Left colon (tissue), 2 donors: Measurements from ENCODE around the gene ANTKMT. TPM values are rescaled to one million over a fixed set of nuclear protein-coding genes. Genes with fewer than 3 reads are reported as not detected.
A peak's percentile ranks its signal among the peaks of the same experiment; 100 is the strongest.
"Not testable (repeated sequence)": the region's sequence is repeated elsewhere in the genome, so short reads cannot be mapped to it uniquely, and the experiment has no call there.

Experiments used
- ATAC-seq: fragments of 200-7000 bp; cut with Tn5 transposase; one replicate; pipeline ENCODE4 v1.9.1; 2020; ENCODE audit warnings: mild to moderate bottlenecking, moderate library complexity
- DNase-seq, 2 donors: peaks; one replicate each; pipeline ENCODE4 v3.0.0-alpha.2; 2020
- intact Hi-C, 2 donors: fragments of 100-400 bp; cut with DNase I in 1 of 2; cut with micrococcal nuclease in 1 of 2; formaldehyde crosslinking; loops; one replicate each; pipeline versions ENCODE4 v1.11.2 to v1.14.0; 2022; cut with DNase I, micrococcal nuclease
- total RNA-seq, 2 donors: library from RNA; stranded (reverse); fragmentation: NEBNext Ultra II Directional; extraction: Animal tissue kit (Norgen Biotek cat#: 25700); gene quantifications; one replicate each; pipeline ENCODE4 v1.2.1, GENCODE V29; 2021
- donor health status: DM: no; HTN: no; CAD: no.
- donor health status: DM: yes; HTN: yes; CAD: no.

The ANTKMT gene
- total RNA-seq, 2 donors from 2014 or later = 47.2 to 48.6 TPM

DNA sequence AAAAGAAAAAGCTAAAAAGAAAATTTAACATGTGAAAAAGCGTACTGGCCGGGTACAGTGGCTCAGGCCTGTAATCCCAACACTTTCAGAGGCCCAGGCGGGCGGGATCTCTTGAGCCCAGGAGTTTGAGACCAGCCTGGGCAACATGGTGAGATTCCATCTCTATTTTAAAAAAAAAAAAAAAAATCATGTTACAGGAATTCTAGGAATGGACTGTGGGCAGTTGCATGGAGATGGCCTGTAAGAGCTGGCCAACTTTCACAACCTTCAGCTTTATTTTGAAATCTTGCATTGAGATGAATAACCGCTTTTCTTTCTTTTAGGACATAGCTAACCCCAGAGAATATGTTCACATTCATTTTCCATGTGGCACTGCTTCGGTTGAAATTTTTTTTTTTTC, 28.1 kb downstream of the ANTKMT start:
- intact Hi-C loops = no loop called here
- ATAC-seq (no peak), DNase-seq (no peak)

DNA sequence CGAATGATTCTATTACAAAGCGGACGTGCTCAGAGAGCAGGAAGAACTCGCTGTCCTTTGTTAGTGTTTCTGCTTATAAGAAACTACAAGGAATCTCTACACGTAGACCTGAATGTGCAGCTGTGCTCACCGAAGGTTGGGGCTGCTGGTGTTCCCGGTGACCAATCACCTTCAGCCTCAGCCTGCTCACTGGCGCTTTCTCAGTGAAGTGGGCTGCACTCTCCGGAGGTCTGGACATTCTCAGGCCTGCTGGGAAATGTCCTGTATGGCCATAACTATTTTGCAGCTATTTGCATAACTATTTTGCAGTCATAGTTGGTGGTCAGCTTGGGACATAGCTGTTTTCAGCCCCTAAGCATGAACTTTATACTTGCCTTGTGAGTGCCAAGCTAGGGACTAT, 29.5 kb downstream of the ANTKMT start:
- intact Hi-C loops = loop anchor here in 1 of 2 donors (10.0 kb wide), 1 partner anchor 46 kb away; the partner anchor contains the start of gene FBXL16
- DNase-seq (no peak), ATAC-seq (no peak)

DNA sequence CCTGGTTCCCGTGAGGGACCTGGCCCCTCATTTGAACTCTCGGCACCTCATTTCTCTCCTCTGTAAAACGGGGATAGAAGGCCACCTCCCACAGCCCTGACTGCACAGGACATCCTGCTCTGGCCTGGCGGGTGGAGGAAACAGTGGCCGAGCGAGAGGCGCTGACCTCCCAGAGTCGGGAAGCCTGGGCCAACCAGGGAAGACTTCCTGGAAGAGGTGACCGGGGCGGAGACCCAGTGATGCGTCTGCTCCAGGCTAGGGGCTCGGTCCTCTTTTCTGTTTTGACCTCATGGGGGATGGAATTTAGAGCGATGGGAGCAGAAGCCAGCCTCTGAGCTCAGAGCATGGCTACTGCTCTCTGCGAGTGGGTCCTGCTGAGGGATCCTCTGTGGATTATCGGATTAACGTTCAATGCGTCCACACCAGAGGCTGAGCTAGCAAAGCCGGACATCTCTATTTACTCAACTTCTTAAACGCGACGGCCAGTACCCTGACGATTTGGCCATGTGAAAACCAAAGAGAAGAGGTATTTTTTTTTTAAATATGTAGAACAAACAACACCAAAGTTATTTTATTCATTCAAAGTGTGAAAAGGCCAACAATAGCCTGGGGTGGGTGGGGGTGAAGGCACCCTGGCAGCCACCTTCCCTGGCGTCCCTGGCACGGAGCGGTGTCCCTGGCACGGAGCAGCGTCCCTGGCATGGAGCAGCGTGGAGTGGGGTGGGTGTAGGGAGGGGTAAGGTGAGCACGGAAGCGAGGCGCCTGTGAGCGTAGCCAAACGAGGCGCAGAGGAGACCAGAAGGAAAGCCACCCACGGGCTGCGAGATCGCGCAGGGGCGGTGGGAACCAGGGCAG, 30.4 kb downstream of the ANTKMT start:
- no peak for DNase-seq
- intact Hi-C loops = loop anchor here in 1 of 2 donors (10.0 kb wide), 1 partner anchor 47 kb away; the partner anchor contains the start of gene FBXL16
- no peak for ATAC-seq

DNA sequence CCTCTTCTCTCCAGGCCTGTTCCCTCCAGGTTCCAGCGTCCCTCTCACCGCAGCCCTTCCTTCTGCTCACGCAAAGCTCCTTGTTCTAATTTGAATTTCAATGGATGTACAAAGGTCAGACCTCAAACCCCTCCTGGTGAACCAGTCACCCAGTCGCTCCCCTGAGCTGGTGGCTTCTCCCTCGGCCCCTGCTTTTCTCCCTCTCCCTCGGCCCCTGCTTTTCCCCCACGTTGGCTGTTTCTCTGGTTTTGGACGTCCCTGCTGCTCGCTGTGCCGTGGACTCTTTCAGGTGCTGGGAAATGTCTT, 31.0 kb downstream of the ANTKMT start:
- ATAC-seq = no peak
- no peak for DNase-seq
- intact Hi-C loops = loop anchor here in 1 of 2 donors (10.0 kb wide), 1 partner anchor 47 kb away; the partner anchor contains the start of gene FBXL16

DNA sequence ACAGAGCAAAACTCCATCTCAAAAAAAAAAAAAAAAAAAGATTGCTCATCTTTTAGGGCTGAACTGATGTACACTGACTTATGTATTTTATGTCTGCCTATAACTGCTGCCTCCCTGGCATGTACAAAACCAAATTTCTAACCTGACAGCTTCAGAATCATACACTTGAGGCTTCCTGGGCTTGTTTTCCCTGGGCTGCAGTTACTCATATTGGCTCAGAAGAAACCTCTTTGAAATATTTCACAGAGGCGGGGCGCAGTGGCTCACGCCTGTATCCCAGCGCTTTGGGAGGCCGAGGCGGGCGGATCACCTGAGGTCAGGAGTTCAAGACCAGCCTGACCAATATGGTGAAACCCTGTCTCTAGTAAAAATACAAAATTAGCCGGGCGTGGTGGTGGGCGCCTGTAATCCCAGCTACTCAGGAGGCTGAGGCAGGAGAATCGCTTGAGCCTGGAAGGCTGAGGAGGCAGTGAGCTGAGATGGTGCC, 33.2 kb downstream of the ANTKMT start:
- intact Hi-C loops = loop anchor here in 1 of 2 donors (10.0 kb wide), 1 partner anchor 49 kb away; the partner anchor contains the start of gene FBXL16
- not testable (repeated sequence) for ATAC-seq, DNase-seq

DNA sequence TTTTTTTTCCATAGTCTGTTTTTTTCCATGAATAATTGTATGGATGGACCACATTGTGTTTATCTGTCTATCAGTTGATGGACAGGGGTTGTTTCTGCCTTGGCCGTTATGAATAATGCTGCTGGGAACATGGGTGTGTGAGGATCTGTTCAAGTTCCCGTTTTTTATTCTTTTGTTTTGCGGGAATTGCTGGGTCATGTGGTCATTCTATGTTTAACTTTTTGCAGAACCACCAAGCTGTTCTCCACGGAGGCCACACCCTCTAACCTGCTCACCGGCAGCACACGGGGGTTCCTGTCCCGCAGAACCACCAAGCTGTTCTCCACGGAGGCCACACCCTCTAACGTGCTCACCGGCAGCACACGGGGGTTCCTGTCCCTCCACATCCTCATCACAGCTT, 33.7 kb downstream of the ANTKMT start:
- intact Hi-C loops = loop anchor here in 1 of 2 donors (10.0 kb wide), 1 partner anchor 50 kb away; the partner anchor contains the start of gene FBXL16
- no peak for DNase-seq
- ATAC-seq = peak; percentile 55

DNA sequence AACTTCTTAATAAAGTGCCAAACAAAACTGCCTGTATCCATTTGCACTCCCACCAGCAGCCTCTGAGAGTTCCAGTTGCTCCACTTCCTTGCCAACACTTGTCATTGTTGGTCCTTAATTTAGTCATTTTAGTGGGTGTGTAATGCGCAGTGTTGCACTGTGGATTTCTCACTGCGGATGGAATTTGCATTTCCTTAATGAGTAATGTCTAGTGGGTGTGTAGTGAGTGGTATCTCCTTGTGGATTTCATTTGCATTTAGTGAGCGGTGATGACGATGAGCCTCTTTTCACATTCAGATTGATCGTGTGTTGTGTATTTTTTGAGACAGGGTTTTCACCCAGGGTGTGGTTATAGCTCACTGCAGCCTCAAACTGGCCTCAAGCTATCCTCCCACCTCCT, 35.5 kb downstream of the ANTKMT start:
- intact Hi-C loops = loop anchor here in 1 of 2 donors (10.0 kb wide), 1 partner anchor 52 kb away; the partner anchor contains the start of gene FBXL16
- DNase-seq (no peak), ATAC-seq (no peak)

DNA sequence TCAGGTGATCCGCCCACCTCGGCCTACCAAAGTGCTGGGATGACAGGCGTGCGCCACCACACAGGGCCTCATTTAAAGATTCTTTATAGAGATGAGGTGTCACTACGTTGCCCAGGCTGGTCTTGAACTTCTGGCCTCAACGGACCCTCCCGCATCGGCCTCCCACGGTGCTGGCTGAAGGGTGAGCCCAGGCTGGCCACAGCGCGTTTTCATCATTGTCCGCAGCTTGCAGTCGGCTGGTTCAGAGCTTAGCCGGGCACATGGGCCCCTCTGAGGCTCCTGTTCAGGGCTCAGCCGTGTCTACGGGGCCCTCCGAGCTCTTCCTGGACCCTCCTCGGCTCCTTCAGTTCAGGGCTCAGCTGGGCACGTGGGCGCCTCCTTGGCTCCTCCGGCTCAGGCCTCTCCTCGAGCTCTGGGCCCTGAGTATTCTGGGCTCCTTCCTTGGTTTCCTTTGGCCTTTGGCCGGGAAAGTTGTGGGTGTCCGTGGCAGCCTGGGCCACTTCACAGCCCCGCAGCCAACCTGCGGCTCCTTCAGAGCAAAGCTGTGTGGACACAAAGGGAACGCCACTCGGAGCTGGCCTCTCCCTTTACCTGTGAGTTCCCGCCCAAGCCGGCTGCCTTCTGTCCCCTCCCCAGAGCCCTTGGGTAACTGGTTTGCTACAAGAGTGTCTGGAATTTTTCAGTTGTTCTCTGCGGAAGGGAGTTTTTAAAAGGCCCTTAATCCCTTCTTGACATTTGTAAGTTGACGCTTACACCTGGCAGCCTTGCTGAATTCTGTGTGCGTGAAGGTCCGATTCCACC, 38.4 kb downstream of the ANTKMT start:
- ATAC-seq = peak; percentile 30
- intact Hi-C loops = loop anchor here in 1 of 2 donors (10.0 kb wide), 1 partner anchor 55 kb away; the partner anchor contains the start of gene FBXL16
- no peak for DNase-seq

DNA sequence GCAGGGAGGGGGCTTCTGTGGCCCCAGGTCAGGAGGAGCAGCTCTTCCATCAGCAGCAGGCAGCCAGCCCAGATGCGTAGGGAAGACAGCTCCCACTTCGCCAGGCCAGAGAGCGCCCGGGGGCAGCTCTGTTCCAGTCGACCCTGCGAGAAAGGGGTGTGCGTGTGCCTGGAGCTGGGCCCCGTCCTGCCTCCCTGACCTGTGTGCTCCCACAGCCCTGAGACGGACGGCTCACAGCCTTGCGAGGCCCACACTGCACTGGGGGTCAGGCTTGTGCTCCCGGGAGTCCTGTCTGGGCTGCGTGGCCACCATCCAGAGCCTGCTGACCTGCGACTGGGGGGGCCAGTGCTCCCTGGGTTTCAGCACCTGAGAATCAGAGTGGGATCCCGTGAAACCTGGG, 39.1 kb downstream of the ANTKMT start:
- ATAC-seq = no peak
- intact Hi-C loops = no loop called here
- no peak for DNase-seq

DNA sequence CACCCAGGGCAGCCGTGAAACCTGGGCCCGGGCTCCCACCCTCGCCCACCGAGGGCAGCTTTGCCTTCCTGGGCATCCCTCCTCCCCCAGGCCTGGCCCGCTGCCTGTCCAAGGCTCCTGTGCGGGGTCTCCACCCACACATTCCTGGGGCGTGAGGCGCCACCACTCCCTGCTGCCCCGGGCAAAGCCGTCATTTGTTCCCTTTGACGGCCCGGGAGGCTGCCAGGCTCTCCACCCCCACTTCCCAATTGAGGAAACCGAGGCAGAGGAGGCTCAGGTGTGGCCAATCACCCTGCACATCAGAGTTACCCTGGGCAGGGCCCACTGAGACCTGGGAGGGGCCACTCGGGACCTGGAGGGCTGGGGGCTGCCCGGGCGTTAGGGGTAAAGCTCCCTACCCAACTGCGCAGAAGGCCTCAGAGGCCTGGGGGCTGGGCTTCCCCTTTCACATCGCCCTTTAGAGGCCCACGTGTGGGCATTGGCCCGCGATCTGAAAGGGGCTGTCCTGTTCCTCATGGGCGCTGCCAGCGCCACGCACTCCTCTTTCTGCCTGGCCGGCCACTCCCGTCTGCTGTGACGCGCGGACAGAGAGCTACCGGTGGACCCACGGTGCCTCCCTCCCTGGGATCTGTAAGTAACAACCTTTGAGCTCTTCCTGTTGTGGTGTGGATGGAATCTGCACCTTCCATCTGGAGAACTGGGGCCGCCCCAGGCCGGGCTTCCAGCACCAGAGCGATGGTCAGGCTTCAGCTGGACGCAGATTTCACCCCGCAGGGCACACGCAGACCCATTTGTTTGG, 39.8 kb downstream of the ANTKMT start, which contains the start of gene MSLN:
Gene MSLN (plus strand): TSS at position 190 of the 799 bp plus-strand sequence. CDS start 1,947 bp downstream, outside the sequence.
- DNase-seq = peak in 1 of 2 donors; percentile 23
- peak; percentile 59 for ATAC-seq
- intact Hi-C loops = no loop called here

DNA sequence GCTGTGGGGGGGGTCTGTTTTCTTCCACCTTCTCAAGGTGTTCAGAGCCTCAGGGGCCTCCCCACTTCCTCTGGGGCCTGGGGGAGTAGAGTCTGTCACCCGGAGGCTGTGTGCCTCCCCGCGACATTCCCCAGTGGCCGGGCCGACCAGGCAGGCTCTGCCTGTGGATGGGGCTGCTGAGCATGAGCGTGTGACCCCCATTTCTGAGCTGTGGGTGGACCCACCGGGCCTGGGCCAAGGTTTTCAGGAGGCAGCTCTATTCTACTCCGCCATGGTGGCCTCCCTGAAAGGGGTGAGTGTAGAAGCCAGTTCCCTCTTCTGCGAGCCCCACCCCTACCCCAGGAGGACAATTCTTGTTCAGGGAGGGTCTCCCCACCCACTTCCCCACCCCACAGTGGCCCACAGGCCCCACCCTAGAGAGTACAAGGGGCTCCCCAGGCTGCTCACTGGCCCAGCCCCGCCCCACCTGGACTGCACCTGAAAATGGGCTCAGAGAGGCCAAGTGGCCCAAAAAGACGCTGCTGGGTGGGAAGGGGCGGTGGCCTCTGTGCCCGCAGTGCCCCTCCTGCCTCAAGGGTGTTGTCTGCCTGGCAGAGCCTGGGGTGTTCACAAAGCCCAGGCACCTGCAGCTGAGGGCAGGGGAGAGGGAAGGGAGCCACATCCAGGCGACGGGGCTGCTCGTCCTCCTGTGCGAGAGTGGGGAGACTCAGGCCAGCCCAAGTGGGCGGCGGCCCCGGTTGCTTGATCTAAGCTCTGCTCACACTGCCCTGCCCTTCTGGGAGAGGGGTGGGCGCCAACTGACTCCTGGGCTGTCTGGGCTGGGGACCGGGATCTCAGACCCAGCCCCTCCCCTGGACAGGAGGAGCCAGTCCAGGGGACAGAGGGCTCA, 40.9 kb downstream of the ANTKMT start:
- no peak for DNase-seq

DNA sequence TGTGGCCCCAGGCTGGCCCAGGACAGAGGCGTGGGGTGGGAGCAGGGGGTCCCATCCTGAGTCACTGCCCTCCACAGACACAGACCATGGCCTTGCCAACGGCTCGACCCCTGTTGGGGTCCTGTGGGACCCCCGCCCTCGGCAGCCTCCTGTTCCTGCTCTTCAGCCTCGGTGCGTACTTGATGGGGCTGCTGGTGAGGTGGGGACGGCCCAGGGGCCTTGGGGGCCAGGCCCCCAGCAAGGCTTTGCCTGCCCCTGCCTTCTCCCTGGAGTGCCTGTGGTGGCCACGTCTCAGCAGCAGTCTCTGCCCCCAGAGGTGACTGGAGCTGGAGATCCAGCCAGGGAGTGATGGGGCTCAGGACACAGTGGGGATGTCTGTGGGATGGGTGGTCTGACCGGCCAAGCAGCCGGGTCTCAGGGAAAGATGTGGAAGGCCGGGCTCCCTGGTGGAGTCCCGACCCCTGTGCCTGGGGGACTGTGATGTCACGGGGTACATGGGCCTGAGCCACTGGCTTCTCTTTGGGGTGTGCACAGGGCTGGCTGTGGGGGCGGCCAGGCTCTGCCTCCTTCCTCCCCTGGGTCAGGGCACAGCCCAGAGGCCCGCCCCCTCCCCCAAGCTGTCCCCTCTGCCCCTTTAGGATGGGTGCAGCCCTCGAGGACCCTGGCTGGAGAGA, 41.8 kb downstream of the ANTKMT start:
- ATAC-seq = no peak
- no peak for DNase-seq
- intact Hi-C loops = no loop called here

More for the DNA sequence above, 40.9 kb downstream of the ANTKMT start:
- intact Hi-C loops = no loop called here
- peak; percentile 55 for ATAC-seq

DNA sequence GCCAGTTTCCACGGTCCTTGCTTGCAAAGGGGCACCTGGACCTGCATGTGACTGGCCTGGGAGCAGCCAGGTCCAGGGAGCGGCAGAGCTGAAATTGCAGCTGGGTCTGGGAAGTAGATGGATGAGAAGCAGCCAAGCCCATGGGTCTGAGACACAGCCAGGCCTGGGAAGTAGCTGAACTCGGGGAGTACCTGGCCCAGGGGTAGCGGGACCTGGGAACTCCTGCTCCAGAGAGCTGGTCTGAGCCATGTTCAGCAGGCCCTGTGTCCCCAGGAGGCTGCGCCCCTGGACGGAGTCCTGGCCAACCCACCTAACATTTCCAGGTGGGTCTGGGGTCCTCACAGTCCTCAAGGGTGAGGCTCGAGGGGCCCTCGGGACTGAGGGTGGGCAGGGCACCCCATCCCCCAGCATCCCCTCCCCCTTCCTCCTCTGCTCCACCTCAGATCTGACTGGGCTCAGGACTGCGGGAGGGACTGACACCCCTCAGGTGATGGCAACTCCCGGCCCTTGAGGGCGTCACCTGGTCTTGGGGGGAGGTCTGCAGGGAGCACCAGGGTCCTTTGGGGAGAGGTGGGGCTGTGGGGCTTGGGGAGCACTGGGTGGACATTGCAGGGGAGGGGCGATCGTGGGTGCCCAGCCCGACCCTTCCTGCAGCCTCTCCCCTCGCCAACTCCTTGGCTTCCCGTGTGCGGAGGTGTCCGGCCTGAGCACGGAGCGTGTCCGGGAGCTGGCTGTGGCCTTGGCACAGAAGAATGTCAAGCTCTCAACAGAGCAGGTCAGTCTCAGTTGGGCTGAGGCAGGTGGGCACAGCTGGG, 42.6 kb downstream of the ANTKMT start:
- intact Hi-C loops = no loop called here
- DNase-seq = no peak
- no peak for ATAC-seq

DNA sequence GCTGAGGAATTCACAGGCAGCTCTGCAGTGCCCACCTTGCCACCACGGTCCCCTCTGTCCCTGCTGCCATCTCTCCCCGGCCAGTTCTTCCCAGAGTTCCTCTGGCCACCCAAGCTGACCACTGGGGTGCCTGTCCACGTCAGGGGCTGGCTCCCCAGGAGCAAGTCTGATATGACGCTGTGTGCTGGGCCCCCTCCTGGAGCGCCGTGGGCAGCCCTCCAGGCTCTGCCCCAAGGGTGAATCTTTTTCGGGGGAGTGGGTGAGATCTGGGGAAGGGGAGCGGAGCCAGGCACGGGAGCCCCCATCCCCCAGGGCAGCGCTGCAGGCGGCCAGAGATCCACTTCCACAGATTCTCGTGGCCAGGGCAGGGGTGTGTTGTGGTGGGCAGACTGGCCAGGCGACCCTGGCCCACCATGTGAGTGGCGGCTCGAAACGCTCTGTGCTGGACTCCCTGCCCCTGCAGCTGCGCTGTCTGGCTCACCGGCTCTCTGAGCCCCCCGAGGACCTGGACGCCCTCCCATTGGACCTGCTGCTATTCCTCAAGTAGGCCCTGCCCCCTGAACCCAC, 43.3 kb downstream of the ANTKMT start:
- ATAC-seq (no peak), DNase-seq (no peak)
- intact Hi-C loops = no loop called here

DNA sequence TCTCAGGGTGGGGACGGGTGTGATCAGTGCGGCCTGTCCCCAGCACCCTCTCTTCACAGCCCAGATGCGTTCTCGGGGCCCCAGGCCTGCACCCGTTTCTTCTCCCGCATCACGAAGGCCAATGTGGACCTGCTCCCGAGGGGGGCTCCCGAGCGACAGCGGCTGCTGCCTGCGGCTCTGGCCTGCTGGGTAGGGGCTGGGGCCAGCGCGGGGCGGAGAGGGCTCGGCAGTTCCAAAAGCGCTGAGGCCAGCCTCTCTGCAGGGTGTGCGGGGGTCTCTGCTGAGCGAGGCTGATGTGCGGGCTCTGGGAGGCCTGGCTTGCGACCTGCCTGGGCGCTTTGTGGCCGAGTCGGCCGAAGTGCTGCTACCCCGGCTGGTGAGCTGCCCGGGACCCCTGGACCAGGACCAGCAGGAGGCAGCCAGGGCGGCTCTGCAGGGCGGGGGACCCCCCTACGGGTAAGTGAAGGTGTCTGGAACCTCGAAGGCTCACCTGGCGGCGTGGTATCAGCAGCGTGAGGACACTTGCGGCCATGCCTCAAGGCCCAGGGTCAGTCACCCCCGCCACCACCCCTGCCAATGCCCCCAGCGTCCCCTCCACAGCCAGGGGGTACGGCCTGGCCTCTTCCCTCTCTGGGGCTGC, 44.0 kb downstream of the ANTKMT start:
- no peak for ATAC-seq
- intact Hi-C loops = no loop called here
- peak in 1 of 2 donors; percentile 22 for DNase-seq
